Tibial nerve (tissue), 4 donors: ENCODE measurements around the gene DISC1. TPM values are rescaled to one million over a fixed set of nuclear protein-coding genes. Genes with fewer than 3 reads are reported as not detected.

Experiments
- DNase-seq, 2 donors: peaks; one replicate each; pipeline ENCODE4 v3.0.0-alpha.2; 2019; ENCODE audit warnings: low spot score in 2 of 2
- H3K27ac ChIP-seq, 4 donors: fragments of 200-600 bp; sonication (generic) in 3 of 4; one replicate each; pipeline ENCODE4 v1.5.1; 2017 to 2019; ENCODE audit warnings: mild to moderate bottlenecking in 1 of 4
- H3K27me3 ChIP-seq, 2 donors: fragments of 200-600 bp; sonication (generic) in 1 of 2; one replicate each; pipeline versions ENCODE4 v1.5.1 to v1.6.0; 2017 to 2019
- H3K36me3 ChIP-seq, 3 donors: fragments of 200-600 bp; sonication (generic); one replicate each; pipeline ENCODE4 v1.5.1; 2018 to 2019
- H3K4me1 ChIP-seq, 4 donors: fragments of 200-600 bp; sonication (generic) in 3 of 4; one replicate each; pipeline ENCODE4 v1.5.1; 2017 to 2019
- H3K4me3 ChIP-seq, 4 donors: fragments of 200-600 bp; sonication (generic) in 3 of 4; one replicate each; pipeline ENCODE4 v1.5.1; 2017 to 2019; ENCODE audit warnings: mild to moderate bottlenecking in 1 of 4, moderate library complexity in 1 of 4
- H3K9me3 ChIP-seq, 4 donors: fragments of 200-600 bp; sonication (generic) in 3 of 4; one replicate each; pipeline ENCODE4 v1.5.1; 2017 to 2019
- CTCF ChIP-seq, 5 experiments: fragments of 200-600 bp in 3 of 5; fragments of 450-650 bp in 2 of 5; sonication (generic) in 3 of 5; IDR thresholded peaks; one replicate each; pipeline ENCODE4 v1.5.1; 2016 to 2019; ENCODE audit warnings: antibody characterized with exemption in 5 of 5, mild to moderate bottlenecking in 3 of 5, moderate library complexity in 2 of 5
- EP300 ChIP-seq, 2 donors: sonication (generic); formaldehyde crosslinking; IDR thresholded peaks; one replicate each; pipeline ENCODE4 v1.6.1; 2017; ENCODE audit warnings: antibody characterized with exemption in 2 of 2, mild to moderate bottlenecking in 1 of 2
- POLR2A ChIP-seq, 2 donors: fragments of 450-650 bp; IDR thresholded peaks; one replicate each; pipeline ENCODE4 v1.6.1; 2017; ENCODE audit warnings: antibody characterized with exemption in 2 of 2, mild to moderate bottlenecking in 2 of 2, moderate library complexity in 2 of 2
- WGBS, 2 donors: methylation state at CpG; one replicate each; pipeline ENCODE4 v1.1.5; 2018; 5-methylcytosine and 5-hydroxymethylcytosine counted together
- total RNA-seq, 4 donors: library from RNA; depleted of rRNA; stranded (reverse); fragments of >200 nt; gene quantifications; one replicate each; pipeline ENCODE4 v1.1.0, GENCODE V29; 2016

DISC1 gene
- total RNA-seq, 4 donors from 2014 or later, result 29.9 to 39.0 (median 32.7) TPM

GRCh38 chr1:231706934-231707333 is 80.3 kb downstream of the DISC1 start:
- H3K27ac ChIP-seq, result peak overlapping the region in 1 of 4 donors; percentile 46
- WGBS, 2 donors, result 34 to 45% methylated on average over 3 of the region's 3 CpGs
- no peak for DNase-seq
- H3K27me3 ChIP-seq, result no peaks in the 10 kb centered on the region
- H3K9me3 ChIP-seq, result no peaks in the 10 kb centered on the region
- H3K36me3 ChIP-seq, result peaks cover 0 to 20% (median 0%) of the 10 kb centered on the region in 3 donors
- peaks cover 0 to 24% (median 12%) of the 10 kb centered on the region in 4 donors for H3K4me1 ChIP-seq
- no peak overlapping the region for H3K4me3 ChIP-seq
- TF ChIP-seq CTCF (IDR thresholded peaks at IDR 0.05) (no peak), EP300 (IDR thresholded peaks at IDR 0.05) (no peak), POLR2A (IDR thresholded peaks at IDR 0.05) (no peak)

- Histone ChIP-seq H3K36me3 (peaks cover 0 to 22% (median 0%) of the 10 kb centered on the region in 3 donors), H3K4me3 (no peak overlapping the region), H3K9me3 (peaks cover 0 to under 1% (median 0%) of the 10 kb centered on the region in 4 donors), H3K27me3 (no peaks in the 10 kb centered on the region), H3K27ac (no peak overlapping the region), H3K4me1 (peaks cover 0 to 24% (median 12%) of the 10 kb centered on the region in 4 donors)
- DNase-seq, result no peak
- TF ChIP-seq CTCF (IDR thresholded peaks at IDR 0.05) (no peak), EP300 (IDR thresholded peaks at IDR 0.05) (no peak), POLR2A (IDR thresholded peaks at IDR 0.05) (no peak)
These were observed 80.8 kb downstream of the DISC1 start for GRCh38 chr1:231707407-231707806.

GRCh38 chr1:231708394-231708793 is 81.8 kb downstream of the DISC1 start:
- H3K36me3 ChIP-seq, result peaks cover 0 to 17% (median 0%) of the 10 kb centered on the region in 3 donors
- no peak for DNase-seq
- no peak overlapping the region for H3K4me3 ChIP-seq
- peaks cover 0 to 24% (median 12%) of the 10 kb centered on the region in 4 donors for H3K4me1 ChIP-seq
- H3K27me3 ChIP-seq, result no peaks in the 10 kb centered on the region
- no peak overlapping the region for H3K27ac ChIP-seq
- WGBS, 2 donors, result 96 to 98% methylated on average over 6 of the region's 6 CpGs
- TF ChIP-seq CTCF (IDR thresholded peaks at IDR 0.05), result no peak
- TF ChIP-seq EP300 (IDR thresholded peaks at IDR 0.05), result no peak
- TF ChIP-seq POLR2A (IDR thresholded peaks at IDR 0.05), result no peak
- H3K9me3 ChIP-seq, result peaks cover 0 to 11% (median 0%) of the 10 kb centered on the region in 4 donors

- no peaks in the 10 kb centered on the region for H3K4me1 ChIP-seq
- H3K4me3 ChIP-seq, result no peak overlapping the region
- TF ChIP-seq POLR2A (IDR thresholded peaks at IDR 0.05), result no peak
- no peak for TF ChIP-seq CTCF (IDR thresholded peaks at IDR 0.05)
- no peak for TF ChIP-seq EP300 (IDR thresholded peaks at IDR 0.05)
- H3K27me3 ChIP-seq, result no peaks in the 10 kb centered on the region
- DNase-seq, result no peak
- peaks cover 0 to 7% (median 0%) of the 10 kb centered on the region in 3 donors for H3K36me3 ChIP-seq
- no peak overlapping the region for H3K27ac ChIP-seq
- H3K9me3 ChIP-seq, result peaks cover 0 to 11% (median 0%) of the 10 kb centered on the region in 4 donors
These were observed 87.8 kb downstream of the DISC1 start for GRCh38 chr1:231714440-231714839.

GRCh38 chr1:231715816-231716722 is 89.5 kb downstream of the DISC1 start:
- Histone ChIP-seq H3K4me1 (no peaks in the 10 kb centered on the region), H3K9me3 (peaks cover 0 to 11% (median 0%) of the 10 kb centered on the region in 4 donors), H3K27ac (no peak overlapping the region), H3K4me3 (no peak overlapping the region), H3K27me3 (no peaks in the 10 kb centered on the region), H3K36me3 (peaks cover 0 to 7% (median 0%) of the 10 kb centered on the region in 3 donors)
- DNase-seq, result no peak
- 87 to 92% methylated on average over 8 of the region's 8 CpGs for WGBS, 2 donors
- no peak for TF ChIP-seq CTCF (IDR thresholded peaks at IDR 0.05)
- no peak for TF ChIP-seq POLR2A (IDR thresholded peaks at IDR 0.05)
- no peak for TF ChIP-seq EP300 (IDR thresholded peaks at IDR 0.05)
